HuH-7.5 (cell line): ENCODE data around the gene SMKR1.
A peak's percentile ranks its signal among the peaks of the same experiment; 100 is the strongest.
"Not testable (repeated sequence)": the region's sequence is repeated elsewhere in the genome, so short reads cannot be mapped to it uniquely, and the experiment has no call there.

Experiments
- DNase-seq: peaks from one replicate; pipeline ENCODE4 v3.0.0; 2011; ENCODE audit warnings: low spot score

Gene SMKR1

GRCh38 chr7:129501760-129502707 is at the start of gene SMKR1:
TSS of gene SMKR1 (plus strand) at chr7:129502531. CDS start at chr7:129502825, 294 bp downstream.
- DNase-seq, result peak; percentile 85

- DNase-seq, result no peak
Measured at GRCh38 chr7:129452589-129453231, 49.6 kb upstream of the SMKR1 start.

GRCh38 chr7:129453510-129454248 is 48.7 kb upstream of the SMKR1 start:
- no peak for DNase-seq

- DNase-seq, result no peak
Measured at GRCh38 chr7:129454249-129454551, 48.1 kb upstream of the SMKR1 start.

GRCh38 chr7:129456421-129456820 is 45.9 kb upstream of the SMKR1 start:
- no peak for DNase-seq

- no peak for DNase-seq
Measured at GRCh38 chr7:129457101-129457500, 45.2 kb upstream of the SMKR1 start.

- no peak for DNase-seq
Measured at GRCh38 chr7:129458171-129458570, 44.2 kb upstream of the SMKR1 start.

- DNase-seq, result no peak
Measured at GRCh38 chr7:129461809-129462208, 40.5 kb upstream of the SMKR1 start.

- no peak for DNase-seq
Measured at GRCh38 chr7:129462420-129462819, 39.9 kb upstream of the SMKR1 start.

GRCh38 chr7:129464194-129464593 is 38.1 kb upstream of the SMKR1 start:
- DNase-seq, result no peak

- no peak for DNase-seq
Measured at GRCh38 chr7:129465080-129465479, 37.3 kb upstream of the SMKR1 start.

GRCh38 chr7:129466796-129467195 is 35.5 kb upstream of the SMKR1 start:
- DNase-seq, result no peak

GRCh38 chr7:129468087-129468486 is 34.2 kb upstream of the SMKR1 start:
- no peak for DNase-seq

GRCh38 chr7:129468547-129468946 is 33.8 kb upstream of the SMKR1 start:
- DNase-seq, result no peak

- no peak for DNase-seq
Measured at GRCh38 chr7:129469930-129470329, 32.4 kb upstream of the SMKR1 start.

- no peak for DNase-seq
Measured at GRCh38 chr7:129470411-129470810, 31.9 kb upstream of the SMKR1 start.

GRCh38 chr7:129471402-129471827 is 30.9 kb upstream of the SMKR1 start:
- no peak for DNase-seq

GRCh38 chr7:129475931-129476330 is 26.4 kb upstream of the SMKR1 start:
- not testable (repeated sequence) for DNase-seq

- not testable (repeated sequence) for DNase-seq
Measured at GRCh38 chr7:129476398-129476797, 25.9 kb upstream of the SMKR1 start.

- DNase-seq, result no peak
Measured at GRCh38 chr7:129479831-129480230, 22.5 kb upstream of the SMKR1 start.

- no peak for DNase-seq
Measured at GRCh38 chr7:129480674-129481363, 21.5 kb upstream of the SMKR1 start.

GRCh38 chr7:129481376-129481775 is 21.0 kb upstream of the SMKR1 start:
- not testable (repeated sequence) for DNase-seq
